A549 (cell line): ENCODE data around the gene PLSCR3. TPM values are rescaled to one million over a fixed set of nuclear protein-coding genes. Genes with fewer than 3 reads are reported as not detected.

Source experiments
- ATAC-seq, 2 experiments: fragments of 200-7000 bp in 1 of 2; fragments of >200 bp in 1 of 2; cut with Nextera tagmentation in 1 of 2; cut with Tn5 transposase in 1 of 2; 3 replicates each; pipeline versions ENCODE4 v1.8.0 to v1.9.1; 2018 to 2020; ENCODE audit warnings: mild to moderate bottlenecking in 1 of 2, moderate library complexity in 1 of 2
- CTCF ChIA-PET: fragments of 300-600 bp; sonication (Branson Sonifier 250); formaldehyde crosslinking; extraction: SDS; loops from one replicate; lab custom pipeline; 2021; ENCODE audit warnings: antibody characterized with exemption, inconsistent platforms; lab: Yijun Ruan, JAX
- POLR2A ChIA-PET: fragments of 350-600 bp; formaldehyde crosslinking; extraction: SDS; loops from one replicate; lab custom pipeline; 2021; ENCODE audit warnings: antibody characterized with exemption, inconsistent platforms; lab: Yijun Ruan, JAX
- DNase-seq, 2 experiments: peaks; one replicate each; pipeline versions ENCODE4 v3.0.0 to v3.0.0-alpha.2; 2011 to 2016; ENCODE audit warnings: low read depth in 1 of 2, low spot score in 1 of 2
- FAIRE-seq: peaks from 2 replicates; lab custom pipeline; 2011; peaks lifted over from hg19 to GRCh38; lab: Jason Lieb, UNC
- H3K27ac ChIP-seq, 2 experiments: fragments of >200 bp; sonication (Bioruptor Twin); formaldehyde crosslinking; 3 replicates each; pipeline ENCODE4 v1.5.1; 2016 to 2017
- H3K4me1 ChIP-seq: fragments of >200 bp; sonication (Bioruptor Twin); formaldehyde crosslinking; 3 replicates; pipeline ENCODE4 v1.6.1; 2016
- H3K4me2 ChIP-seq: fragments of >200 bp; sonication (Bioruptor Twin); formaldehyde crosslinking; 3 replicates; pipeline ENCODE4 v1.6.1; 2016
- H3K4me3 ChIP-seq: fragments of >200 bp; sonication (Bioruptor Twin); formaldehyde crosslinking; 3 replicates; pipeline ENCODE4 v1.5.1; 2016
- H3K9me3 ChIP-seq: fragments of >200 bp; sonication (Bioruptor Twin); formaldehyde crosslinking; 3 replicates; pipeline ENCODE4 v1.6.1; 2016
- ATOH8 ChIP-seq: fragments of 250-450 bp; sonication (Bioruptor Pico); IDR thresholded peaks from 2 replicates; pipeline ENCODE4 v1.5.0; 2020; ENCODE audit warnings: low read depth, mild to moderate bottlenecking, moderate library complexity
- BCL3 ChIP-seq: fragments of >200 bp; sonication (Bioruptor Twin); formaldehyde crosslinking; IDR thresholded peaks from 3 replicates; pipeline ENCODE4 v1.6.1; 2016
- CBX8 ChIP-seq: fragments of 200-600 bp; sonication (generic); IDR thresholded peaks from 2 replicates; pipeline ENCODE4 v1.6.1; 2016
- CHD2 ChIP-seq: fragments of 150-350 bp; IDR thresholded peaks from 2 replicates; pipeline ENCODE4 v1.6.1; 2014; ENCODE audit warnings: low read length; ENCODE audit not compliant: partially characterized antibody
- CHD4 ChIP-seq: fragments of 200-600 bp; sonication (generic); IDR thresholded peaks from 2 replicates; pipeline ENCODE4 v1.6.1; 2016; ENCODE audit warnings: antibody characterized with exemption, mild to moderate bottlenecking, borderline replicate concordance
- E2F6 ChIP-seq: IDR thresholded peaks from 2 replicates; pipeline ENCODE4 v1.6.1; 2012; ENCODE audit warnings: low read depth, borderline replicate concordance
- EHF ChIP-seq: fragments of 250-450 bp; sonication (Bioruptor Pico); IDR thresholded peaks from 2 replicates; pipeline ENCODE4 v1.5.0; 2020; ENCODE audit warnings: mild to moderate bottlenecking
- ESRRA ChIP-seq: fragments of 150-350 bp; IDR thresholded peaks from 2 replicates; pipeline ENCODE4 v1.6.1; 2014; ENCODE audit warnings: mild to moderate bottlenecking, low read length, borderline replicate concordance
- GATA3 ChIP-seq: IDR thresholded peaks from 2 replicates; pipeline ENCODE4 v1.6.1; 2012; ENCODE audit warnings: borderline replicate concordance
- HOXB13 ChIP-seq: fragments of 250-450 bp; sonication (Bioruptor Pico); IDR thresholded peaks from 2 replicates; pipeline ENCODE4 v1.5.0; 2020; ENCODE audit warnings: low read depth, mild to moderate bottlenecking, moderate library complexity
- JUNB ChIP-seq: fragments of >200 bp; sonication (Bioruptor Twin); formaldehyde crosslinking; IDR thresholded peaks from 2 replicates; pipeline ENCODE4 v1.6.1; 2016
- MAFK ChIP-seq: fragments of 450-650 bp; IDR thresholded peaks from 2 replicates; pipeline ENCODE4 v1.6.1; 2014; ENCODE audit not compliant: partially characterized antibody
- MAZ ChIP-seq: fragments of 150-350 bp; IDR thresholded peaks from 2 replicates; pipeline ENCODE4 v1.6.1; 2014; ENCODE audit warnings: antibody characterized with exemption, low read depth, low read length, borderline replicate concordance
- MYC ChIP-seq: IDR thresholded peaks from 2 replicates; pipeline ENCODE4 v1.6.1; 2012; ENCODE audit warnings: mild to moderate bottlenecking, inconsistent platforms, low read length, improper control_type of control experiment, borderline replicate concordance
- NFE2L2 ChIP-seq: fragments of 150-350 bp; conservative IDR thresholded peaks from 2 replicates; pipeline ENCODE4 v1.6.1; 2014; ENCODE audit warnings: low read length
- NPAS2 ChIP-seq: fragments of 250-450 bp; sonication (Bioruptor Pico); IDR thresholded peaks from 2 replicates; pipeline ENCODE4 v1.8.0; 2022; ENCODE audit warnings: mild to moderate bottlenecking, moderate library complexity, borderline replicate concordance
- NR3C1 ChIP-seq: fragments of >200 bp; sonication (Bioruptor Twin); formaldehyde crosslinking; IDR thresholded peaks from 3 replicates; pipeline ENCODE4 v1.6.1; 2017
- PBX3 ChIP-seq: IDR thresholded peaks from 2 replicates; pipeline ENCODE4 v1.6.1; 2012
- RAD21 ChIP-seq, 2 experiments: fragments of >200 bp in 1 of 2; sonication (Bioruptor Twin) in 1 of 2; formaldehyde crosslinking in 1 of 2; IDR thresholded peaks in 1 of 2; conservative IDR thresholded peaks in 1 of 2; 2 replicates in 1 of 2; 3 replicates in 1 of 2; pipeline ENCODE4 v1.6.1; 2012 to 2018; ENCODE audit warnings: inconsistent platforms in 1 of 2
- RARB ChIP-seq: fragments of 250-450 bp; sonication (Bioruptor Pico); IDR thresholded peaks from 2 replicates; pipeline ENCODE4 v1.8.0; 2021; ENCODE audit warnings: mild to moderate bottlenecking, moderate library complexity
- RFX5 ChIP-seq: fragments of 450-650 bp; IDR thresholded peaks from 2 replicates; pipeline ENCODE4 v1.7.1; 2014; ENCODE audit warnings: antibody characterized with exemption, mild to moderate bottlenecking, moderate library complexity
- TFCP2L1 ChIP-seq: fragments of 250-450 bp; sonication (Bioruptor Pico); IDR thresholded peaks from 2 replicates; pipeline ENCODE4 v1.5.0; 2021; ENCODE audit warnings: mild to moderate bottlenecking
- USF2 ChIP-seq: fragments of 450-650 bp; IDR thresholded peaks from 2 replicates; pipeline ENCODE4 v1.6.1; 2014; ENCODE audit warnings: antibody characterized with exemption
- ZFP36 ChIP-seq: fragments of 450-650 bp; IDR thresholded peaks from 2 replicates; pipeline ENCODE4 v1.6.1; 2014; ENCODE audit warnings: borderline replicate concordance; ENCODE audit not compliant: partially characterized antibody
- ZNF302 ChIP-seq: fragments of 250-450 bp; sonication (Bioruptor Pico); IDR thresholded peaks from 2 replicates; pipeline ENCODE4 v1.9.0; 2021; ENCODE audit warnings: inconsistent platforms, mild to moderate bottlenecking, moderate library complexity
- WGBS: methylation state at CpG from one replicate; pipeline ENCODE4 v1.1.6; 2017; ENCODE audit errors: missing lambda C conversion rate; 5-methylcytosine and 5-hydroxymethylcytosine counted together
- polyA plus RNA-seq, 4 experiments: library from polyadenylated mRNA; depleted of rRNA in 3 of 4; stranded (reverse); fragments of >200 nt; fragmentation: RNase III in 1 of 4; extraction: RNeasy Plus Mini Kit Qiagen cat#74134 plus additional on column Dnase treatment in 1 of 4; gene quantifications; 2 replicates in 3 of 4; 3 replicates in 1 of 4; pipeline ENCODE4 v1.2.3, GENCODE V29; 2011 to 2017

The PLSCR3 gene
- polyA plus RNA-seq, 2 of the 4 experiments (the other 2 are of a cell fraction) = 11.0 to 29.6 TPM

- Histone ChIP-seq H3K27ac (no peak overlapping the region), H3K4me1 (0 out of 3 replicates have a peak, but pooled peaks cover 3% of the 10 kb centered on the region), H3K9me3 (no peaks in the 10 kb centered on the region)
- no peak for FAIRE-seq
- WGBS = 90% methylated on average over 7 of the region's 8 CpGs
- POLR2A ChIA-PET = no interaction called here
- ATAC-seq = no peak
- TF ChIP-seq NFE2L2 (no peak), RARB (CRISPR knock-in tag) (no peak), CBX8 (no peak), MAZ (no peak), RAD21 (conservative IDR thresholded peaks at IDR 0.05 in 1 of 2, IDR thresholded peaks at IDR 0.05 in 1 of 2) (no peak), RFX5 (no peak), TFCP2L1 (CRISPR knock-in tag) (no peak), ATOH8 (CRISPR knock-in tag) (no peak), NR3C1 (no peak), CHD4 (no peak), USF2 (no peak), PBX3 (no peak)
- TF ChIP-seq, all 56 proteins: peak for 0
- Histone ChIP-seq H3K4me2 (no peak overlapping the region), H3K4me3 (no peak overlapping the region)
- CTCF ChIA-PET = interaction anchor here (0.6 to 3.4 kb wide), 9 partner anchors 8 to 149 kb away, joined by 3 to 20 read pairs (median 4); partner anchors contain the start of gene SPEM1
- DNase-seq = no peak
These were observed 17.1 kb upstream of the PLSCR3 start for GRCh38 chr17:7411427-7411750.

- ChIA-PET CTCF (interaction anchor here (0.6 to 3.4 kb wide), 9 partner anchors 8 to 150 kb away, joined by 3 to 20 read pairs (median 4); partner anchors contain the start of gene SPEM1), POLR2A (no interaction called here)
- Histone ChIP-seq H3K4me1 (peaks cover 7% of the 10 kb centered on the region; the same call in 1 of the 3 replicates), H3K27ac (no peak overlapping the region), H3K4me3 (no peak overlapping the region), H3K9me3 (no peaks in the 10 kb centered on the region), H3K4me2 (no peak overlapping the region)
- ATAC-seq (no peak), DNase-seq (no peak), FAIRE-seq (no peak)
- no peak for TF ChIP-seq BCL3
- no peak for TF ChIP-seq JUNB
- TF ChIP-seq CHD4 = no peak
- TF ChIP-seq EHF (CRISPR knock-in tag) = no peak
- TF ChIP-seq USF2 = no peak
- TF ChIP-seq ESRRA = no peak
- TF ChIP-seq GATA3 = no peak
- no peak for TF ChIP-seq HOXB13 (CRISPR knock-in tag)
- no peak for TF ChIP-seq MAZ
- no peak for TF ChIP-seq MYC
- no peak for TF ChIP-seq MAFK
- no peak for TF ChIP-seq CBX8
- TF ChIP-seq ZNF302 (CRISPR knock-in tag) = no peak
- no peak for TF ChIP-seq ZFP36
- TF ChIP-seq E2F6 = no peak
- TF ChIP-seq CHD2 = no peak
- no peak for TF ChIP-seq NPAS2
- 90% methylated on average over 25 of the region's 25 CpGs for WGBS
These were observed 16.5 kb upstream of the PLSCR3 start for GRCh38 chr17:7410634-7411426.
